ENCODE results near the gene HIGD1A. TPM values are rescaled to one million over a fixed set of nuclear protein-coding genes. Genes with fewer than 3 reads are reported as not detected.
"Not testable (repeated sequence)": the region's sequence is repeated elsewhere in the genome, so short reads cannot be mapped to it uniquely, and the experiment has no call there.

Gene HIGD1A
- total and polyA plus RNA-seq, 9 of the 15 experiments (the other 6 are each of a cell fraction or from before 2014, with no cell fraction given): 165 to 1,185 (median 333) TPM

GRCh38 chr3:42811118-42811883 lies 7.0 kb upstream of the HIGD1A start (continued):
- TF ChIP-seq MECOM (CRISPR knock-in tag; IDR thresholded peaks at IDR 0.05) (0 out of 2 replicates have a peak, but pooled peaks have one; percentile 42), ZNF263 (CRISPR knock-in tag; IDR thresholded peaks at IDR 0.05; ENCODE audit: borderline replicate concordance) (peak; percentile 82), PYGO2 (tag; IDR thresholded peaks at IDR 0.05) (peak; percentile 37; the same call in 1 of the 2 replicates), TAL1 (IDR thresholded peaks at IDR 0.05) (peak; percentile 37; the same call in 1 of the 2 replicates)

GRCh38 chr3:42810706-42811105 lies 6.4 kb upstream of the HIGD1A start:
- BruUV-seq (replicated peaks); POLR2A ChIA-PET; ATAC-seq; H3K9me1 ChIP-seq (ENCODE audit: control insufficient read depth, insufficient read depth, low read length); intact Hi-C loops (cut with micrococcal nuclease); H3K9me3 ChIP-seq (replicated peaks; ENCODE audit: control insufficient read depth, insufficient read depth, low read depth, low read length); H3K4me3 ChIP-seq; H4K20me1 ChIP-seq (replicated peaks; ENCODE audit: control insufficient read depth, insufficient read depth, low read length); H3K27ac ChIP-seq (ENCODE audit: extremely low read depth, low read depth, low read length); H3K36me3 ChIP-seq (ENCODE audit: control insufficient read depth, insufficient read depth, low read length); H3K79me2 ChIP-seq (ENCODE audit: control insufficient read depth, insufficient read depth, low read length); FAIRE-seq; H3K4me2 ChIP-seq (ENCODE audit: insufficient read depth, low read length); in situ Hi-C loops (cut with MboI); H3K9ac ChIP-seq (ENCODE audit: insufficient read depth in 1 of 2, low read depth in 2 of 2, low read length in 2 of 2); H3K27me3 ChIP-seq (ENCODE audit: control insufficient read depth in 2 of 2, insufficient read depth in 2 of 2, low read length in 2 of 2); CTCF ChIA-PET (ENCODE audit: low intra/inter-chr PET ratio); DNase-seq (ENCODE audit: extremely low read depth in 1 of 4, low spot score in 3 of 4): not testable (repeated sequence)
- Histone ChIP-seq H2AFZ (ENCODE audit: low read depth, low read length) (peak overlapping the region; percentile 93), H3K4me1 (replicated peaks in 1 of 2; ENCODE audit: control insufficient read depth in 2 of 2, insufficient read depth in 2 of 2, low read length in 2 of 2) (peaks cover 4 to 20% of the 10 kb centered on the region in 2 experiments; a peak in 4 of 5 replicates)
- 85% methylated on average over 10 of the region's 10 CpGs for WGBS (ENCODE audit: insufficient coverage, low coverage, missing lambda C conversion rate)
- peak; percentile 56; the same call in 1 of the 2 replicates for TF ChIP-seq ZNF121 (CRISPR knock-in tag; conservative IDR thresholded peaks at IDR 0.05)
